Suppressor macrophage (primary cell): ENCODE results near the gene BRF1.
"Not testable (repeated sequence)": the region's sequence is repeated elsewhere in the genome, so short reads cannot be mapped to it uniquely, and the experiment has no call there.

Experiments used
- DNase-seq, 4 experiments: peaks; one replicate each; pipeline ENCODE4 v3.0.0-alpha.2; 2020 to 2022

The BRF1 gene

DNA sequence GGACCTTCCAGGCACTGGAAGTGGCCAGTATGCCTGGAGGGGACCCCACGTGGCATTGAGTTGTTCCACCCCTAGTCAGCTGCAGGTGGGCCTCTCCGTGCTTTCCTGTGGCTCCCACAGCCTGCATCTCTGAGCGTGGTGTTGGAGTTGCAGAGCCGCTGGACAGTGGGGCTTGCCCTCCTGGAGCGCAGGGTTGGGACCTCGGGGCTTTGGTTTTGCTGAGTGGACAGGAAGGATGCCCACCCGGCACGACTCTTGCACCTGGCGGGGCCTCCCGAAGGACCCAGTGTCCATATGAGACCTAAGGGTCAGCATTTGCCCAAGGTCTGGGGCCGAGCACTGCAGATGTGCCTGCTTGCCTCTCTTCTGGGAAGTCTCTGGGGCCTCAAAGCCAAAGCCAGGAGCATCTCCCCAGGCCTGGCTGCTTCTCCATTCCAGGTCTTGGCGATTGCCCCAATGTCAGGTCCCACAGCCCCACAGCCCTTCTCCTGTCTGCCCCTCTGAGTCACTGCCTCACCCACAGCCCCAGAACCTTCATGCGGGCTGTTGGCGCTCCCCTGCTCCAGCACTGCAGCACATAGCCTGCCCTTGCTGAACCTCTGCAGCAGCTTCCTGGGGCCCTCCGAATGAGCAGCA, 15.3 kb upstream of the BRF1 start:
- DNase-seq, result peak in 3 of 4 experiments; percentile 17 to 47 (median 30)

DNA sequence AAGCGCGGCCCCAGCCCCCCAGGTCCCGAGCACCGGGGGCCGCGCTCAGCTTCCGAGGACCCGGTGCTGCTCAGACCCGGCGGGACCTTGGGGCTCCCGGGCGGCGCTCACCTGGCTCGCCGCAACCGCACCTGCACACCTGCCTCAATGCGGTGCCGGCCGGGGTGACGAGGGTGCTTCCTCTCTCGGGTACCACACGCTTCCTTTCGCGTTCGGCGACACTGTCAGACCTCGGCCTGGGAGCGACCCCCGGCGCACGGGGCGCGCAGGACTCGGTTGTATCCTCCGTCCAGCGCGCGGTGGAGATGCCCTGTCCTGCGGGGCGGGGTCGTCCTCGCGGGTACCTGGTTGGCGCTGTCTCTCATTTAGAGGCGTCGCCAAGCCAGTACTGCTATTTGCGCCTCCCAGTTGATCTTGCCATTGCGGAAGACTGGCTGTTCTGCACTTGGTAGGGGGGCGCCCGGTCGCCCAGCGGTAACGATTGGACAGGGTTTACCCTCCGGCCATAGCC, 14.5 kb upstream of the BRF1 start:
- peak in 3 of 4 experiments; percentile 42 to 59 (median 47) for DNase-seq

DNA sequence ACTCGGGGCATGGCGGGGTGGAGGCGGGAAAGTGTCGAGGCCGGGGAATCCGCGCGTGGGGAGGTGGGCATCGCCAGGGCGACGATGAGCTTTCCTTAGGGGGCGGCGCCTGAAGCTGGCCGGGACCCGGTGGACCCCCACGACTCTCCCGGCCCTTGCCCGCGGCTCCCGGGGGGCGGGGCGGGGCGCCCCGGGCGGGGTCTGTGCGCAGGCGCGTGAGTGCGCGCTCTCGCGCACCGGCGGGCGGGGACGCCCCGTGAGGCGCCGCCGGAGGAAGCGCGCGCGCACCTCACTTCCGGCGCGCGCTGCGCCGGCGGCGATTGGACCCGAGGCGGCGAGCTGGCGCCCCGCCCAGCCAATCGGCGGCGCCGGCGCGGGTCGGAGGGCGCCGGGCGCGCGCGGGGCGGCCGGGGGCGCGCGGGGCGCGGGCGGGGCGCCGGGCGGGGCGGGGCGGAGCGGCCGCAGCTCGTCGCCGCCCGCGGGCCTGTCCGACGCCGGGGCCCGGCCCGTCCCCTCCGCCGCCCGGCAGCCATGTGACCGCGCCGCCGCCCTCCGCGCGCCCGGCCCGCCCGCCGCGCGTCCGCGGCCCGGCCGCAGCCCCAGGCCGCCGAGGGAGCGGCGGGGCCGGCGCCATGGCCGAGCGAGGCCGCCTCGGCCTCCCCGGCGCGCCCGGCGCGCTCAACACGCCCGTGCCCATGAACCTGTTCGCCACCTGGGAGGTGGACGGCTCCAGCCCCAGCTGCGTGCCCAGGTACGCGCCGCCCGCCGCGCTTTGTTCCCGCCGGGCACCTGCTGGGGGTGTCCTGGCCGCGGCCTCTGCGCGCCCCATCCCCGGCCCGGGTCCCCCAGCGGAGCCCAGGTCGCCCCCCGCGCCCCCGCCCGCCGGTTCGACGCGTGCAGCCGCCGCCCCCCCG, 13.7 kb upstream of the BRF1 start, which contains the start of gene PACS2:
Gene PACS2 (plus strand): TSS at position 462 of the 914 bp plus-strand sequence. CDS start 171 bp downstream, at position 633.
- DNase-seq, result peak; percentile 94 to 99 (median 96)

DNA sequence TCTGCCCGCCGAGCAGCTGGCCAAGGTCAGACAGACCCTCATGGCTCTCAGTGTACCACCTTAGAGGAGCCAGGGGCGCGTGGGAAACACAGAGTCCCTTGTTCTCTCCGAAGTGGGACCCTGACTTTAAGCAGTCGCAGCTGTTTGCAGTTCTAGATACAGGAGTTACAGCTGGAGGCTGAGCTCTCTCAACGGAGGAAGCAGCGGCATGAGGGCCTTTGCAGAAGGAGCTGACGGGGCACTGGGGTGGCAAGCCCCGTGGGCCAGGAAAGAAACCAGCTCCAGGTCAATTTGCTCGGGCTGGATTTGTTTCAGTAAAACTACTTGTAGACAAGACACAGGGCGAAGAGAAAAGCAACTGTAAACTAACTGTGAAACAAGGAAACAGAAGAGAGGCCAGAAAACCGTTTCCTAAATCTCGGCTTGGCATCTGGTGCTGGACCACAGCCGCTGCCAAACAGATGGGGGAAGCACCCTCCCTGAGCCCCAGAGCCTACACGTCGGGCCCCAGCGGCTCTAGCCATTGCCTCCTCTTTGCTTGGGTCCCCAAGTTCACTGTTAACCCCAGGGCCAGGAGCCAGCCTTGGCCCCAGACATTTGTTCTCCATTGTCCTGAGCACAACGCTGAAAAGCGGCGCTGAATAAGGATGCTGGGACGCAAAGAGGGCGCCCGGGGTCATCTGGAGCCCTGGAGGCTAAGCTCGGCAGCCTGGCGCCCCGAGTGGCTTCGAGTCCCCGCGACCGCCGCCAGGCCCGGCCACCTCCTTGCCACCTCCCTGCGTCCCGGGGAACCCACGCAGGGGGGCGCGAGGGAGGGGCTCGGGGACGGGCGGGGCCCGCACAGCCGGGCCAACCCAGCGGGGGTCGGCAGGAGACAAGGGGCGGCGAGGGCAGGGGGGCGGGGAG, 12.8 kb upstream of the BRF1 start:
- DNase-seq, result peak; percentile 40 to 59 (median 48)

DNA sequence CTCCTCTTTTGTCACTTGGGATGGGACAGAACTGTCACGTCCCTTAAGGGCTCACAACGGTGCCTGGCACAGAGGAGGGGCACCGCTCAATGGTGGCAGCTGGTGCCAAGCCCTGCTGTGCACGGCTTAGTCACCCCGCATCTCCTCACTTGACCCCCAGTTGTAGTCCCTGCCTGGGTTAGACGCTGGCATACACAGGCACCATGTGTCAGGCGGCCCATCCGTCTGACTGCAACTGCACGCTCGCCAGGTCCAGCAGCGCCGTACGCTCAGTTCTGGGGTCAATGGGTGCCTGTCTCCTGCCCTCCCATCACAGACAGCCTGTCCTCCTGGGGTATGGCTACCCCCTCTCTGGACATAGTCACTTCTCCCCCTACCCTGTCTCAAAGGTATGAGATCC, 12.2 kb upstream of the BRF1 start:
- no peak for DNase-seq

DNA sequence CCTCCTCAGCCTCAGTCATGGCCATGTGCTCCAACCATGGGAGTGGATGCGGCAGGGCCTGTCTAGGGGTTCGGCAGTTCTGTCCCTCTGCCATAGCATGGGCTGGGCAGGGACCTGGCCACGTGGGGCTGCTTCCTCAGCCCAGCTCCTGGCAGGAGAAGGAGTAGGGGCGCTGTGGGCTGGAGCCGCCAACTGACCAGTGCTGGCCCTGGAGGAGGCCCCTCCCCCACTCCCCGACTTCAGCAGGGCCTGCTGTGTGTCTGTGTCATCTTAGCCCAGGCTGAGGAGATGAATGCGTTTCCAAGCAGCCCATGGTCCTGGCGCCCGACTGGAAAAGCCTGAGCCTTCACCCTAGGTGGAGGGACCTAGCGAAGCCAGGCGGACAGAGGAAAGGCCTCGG, 11.0 kb upstream of the BRF1 start:
- no peak for DNase-seq

DNA sequence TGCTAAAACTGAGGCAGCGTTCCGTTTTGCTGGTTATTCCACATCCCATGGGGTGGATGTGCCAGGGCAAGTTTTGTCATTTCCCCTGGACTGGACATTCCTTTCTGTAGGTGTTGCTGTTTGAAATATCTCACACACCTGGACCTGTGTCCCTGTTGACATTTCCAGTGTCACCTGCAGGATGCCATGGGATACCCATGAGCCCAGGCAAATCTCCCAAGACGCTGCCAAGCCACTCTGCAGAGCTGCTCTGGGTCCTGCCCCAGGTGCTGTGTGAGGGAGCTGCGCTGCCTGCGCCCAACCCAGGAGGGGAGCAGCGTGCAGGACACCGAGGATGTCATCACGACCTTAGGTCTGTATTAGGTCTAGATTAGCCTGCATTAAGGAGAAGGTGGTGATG, 8.6 kb upstream of the BRF1 start:
- no peak for DNase-seq

DNA sequence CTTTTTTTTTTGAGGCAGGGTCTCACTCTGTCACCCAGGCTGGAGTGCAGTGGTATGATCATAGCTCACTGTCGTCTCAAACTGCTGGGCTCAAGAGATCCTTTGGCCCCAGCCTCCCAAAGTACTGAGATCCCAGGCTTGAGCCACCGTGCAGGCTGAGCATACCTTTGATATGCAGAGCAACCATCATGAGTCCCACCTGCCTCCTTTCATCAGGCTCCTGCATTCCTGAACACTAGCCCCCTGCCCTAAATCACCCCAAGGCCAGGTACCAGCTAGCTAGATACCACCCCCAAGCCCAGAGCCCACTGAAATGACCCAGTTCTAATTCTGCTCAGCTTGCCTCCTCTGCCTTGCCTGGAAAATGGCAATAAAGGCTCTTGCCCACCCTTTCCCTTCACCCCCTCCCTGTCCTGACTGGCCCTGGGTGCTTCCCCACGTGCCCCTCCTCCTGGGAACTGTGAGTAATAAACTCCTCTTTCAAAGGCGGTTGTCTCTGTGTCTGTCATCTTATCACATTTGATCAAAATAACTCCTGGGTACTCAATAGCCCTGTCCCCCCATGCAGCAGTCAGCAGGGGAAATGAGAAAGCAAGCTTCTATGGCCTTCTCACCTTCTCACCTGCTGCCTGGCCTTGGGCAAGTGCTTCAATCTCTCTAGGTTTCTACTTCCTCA, 6.4 kb upstream of the BRF1 start:
- no peak for DNase-seq

DNA sequence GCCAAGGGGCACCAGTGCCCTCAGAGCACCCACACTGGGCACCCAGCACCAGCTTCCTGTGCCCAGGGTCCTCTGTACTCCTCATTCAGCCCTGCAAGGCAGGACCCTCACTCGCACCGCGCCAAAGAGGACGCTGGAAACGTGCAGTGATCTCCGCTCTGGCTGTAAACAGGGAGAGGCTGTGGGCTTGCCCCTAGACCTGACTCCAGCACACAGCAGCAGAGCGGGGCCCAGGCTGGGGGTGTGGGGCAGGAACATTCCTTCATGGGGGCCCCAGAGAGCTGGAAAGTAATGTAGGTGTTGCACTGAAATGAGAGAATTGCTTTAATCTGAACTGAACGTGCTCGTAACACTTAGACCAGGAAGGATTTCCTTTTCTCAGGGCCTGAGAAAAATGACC, 5.0 kb upstream of the BRF1 start:
- no peak for DNase-seq

DNA sequence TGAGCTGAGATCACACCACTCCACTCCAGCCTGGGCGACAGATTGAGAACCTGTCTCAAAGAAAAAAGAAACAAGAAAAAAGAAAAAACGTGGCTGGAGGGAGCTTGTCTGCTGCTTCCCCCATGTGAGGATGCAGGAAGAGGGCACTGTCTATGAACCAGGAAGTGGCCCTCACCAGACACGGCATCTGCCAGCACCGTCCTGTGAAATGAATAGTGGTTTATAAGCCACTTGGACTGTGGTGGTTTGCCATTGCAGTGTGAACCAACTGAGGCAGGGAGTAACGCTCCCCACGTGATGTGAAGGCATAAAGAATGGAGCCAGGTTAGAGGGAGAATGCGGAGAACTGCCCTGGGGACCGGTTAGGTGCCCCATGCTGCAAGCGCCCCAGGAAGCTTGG, 4.5 kb upstream of the BRF1 start:
- DNase-seq, result peak; percentile 33 to 58 (median 48)

DNA sequence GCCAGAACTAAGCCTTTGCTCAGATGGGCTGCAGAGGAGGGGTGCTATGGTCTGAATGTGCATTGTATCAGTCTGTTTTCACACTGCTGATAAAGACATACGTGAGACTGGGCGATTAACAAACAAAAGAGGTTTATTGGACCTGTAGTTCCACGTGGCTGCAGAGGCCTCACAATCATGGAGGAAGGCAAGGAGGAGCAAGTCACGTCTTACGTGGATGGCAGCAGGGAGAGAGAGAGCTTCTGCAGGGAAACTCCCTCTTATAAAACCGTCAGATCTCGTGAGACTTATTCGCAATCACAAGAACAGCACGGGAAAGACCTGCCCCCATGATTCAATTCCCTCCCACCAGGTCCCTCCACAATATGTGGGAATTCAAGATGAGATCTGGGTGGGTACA, 3.8 kb upstream of the BRF1 start:
- no peak for DNase-seq

DNA sequence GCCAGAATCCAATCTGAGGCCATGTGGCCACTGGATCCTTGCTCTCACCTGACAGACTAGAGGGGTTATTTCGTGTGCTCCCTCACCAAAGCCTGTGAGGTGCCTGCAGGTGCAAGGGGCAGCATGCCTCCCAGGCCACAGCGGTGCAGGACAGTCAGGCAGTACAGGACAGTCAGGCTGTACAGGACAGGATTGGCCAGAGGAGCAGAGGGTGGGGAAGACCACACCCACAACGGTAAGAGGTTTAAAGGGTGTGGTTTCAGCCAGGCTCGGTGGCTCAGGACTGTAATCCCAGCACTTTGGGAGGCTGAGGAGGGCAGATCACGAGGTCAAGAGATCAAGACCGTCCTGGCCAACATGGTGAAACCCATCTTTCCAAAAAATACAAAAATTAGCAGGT, 3.1 kb upstream of the BRF1 start:
- no peak for DNase-seq

DNA sequence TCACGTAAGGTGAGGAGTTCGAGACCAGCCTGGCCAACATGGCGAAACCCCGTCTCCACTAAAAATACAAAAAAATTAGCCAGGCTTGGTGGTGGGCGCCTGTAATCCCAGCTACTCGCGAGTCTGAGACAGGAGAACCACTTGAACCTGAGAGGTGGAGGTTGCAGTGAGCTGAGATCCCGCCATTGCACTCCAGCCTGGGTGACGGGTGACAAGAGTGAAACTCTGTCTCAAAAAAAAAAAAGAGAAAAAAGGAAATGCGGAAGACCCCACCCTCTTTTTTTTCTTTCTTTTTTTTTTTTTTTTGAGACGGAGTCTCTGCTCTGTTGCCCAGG, 1.1 kb upstream of the BRF1 start:
- DNase-seq, result not testable (repeated sequence)

DNA sequence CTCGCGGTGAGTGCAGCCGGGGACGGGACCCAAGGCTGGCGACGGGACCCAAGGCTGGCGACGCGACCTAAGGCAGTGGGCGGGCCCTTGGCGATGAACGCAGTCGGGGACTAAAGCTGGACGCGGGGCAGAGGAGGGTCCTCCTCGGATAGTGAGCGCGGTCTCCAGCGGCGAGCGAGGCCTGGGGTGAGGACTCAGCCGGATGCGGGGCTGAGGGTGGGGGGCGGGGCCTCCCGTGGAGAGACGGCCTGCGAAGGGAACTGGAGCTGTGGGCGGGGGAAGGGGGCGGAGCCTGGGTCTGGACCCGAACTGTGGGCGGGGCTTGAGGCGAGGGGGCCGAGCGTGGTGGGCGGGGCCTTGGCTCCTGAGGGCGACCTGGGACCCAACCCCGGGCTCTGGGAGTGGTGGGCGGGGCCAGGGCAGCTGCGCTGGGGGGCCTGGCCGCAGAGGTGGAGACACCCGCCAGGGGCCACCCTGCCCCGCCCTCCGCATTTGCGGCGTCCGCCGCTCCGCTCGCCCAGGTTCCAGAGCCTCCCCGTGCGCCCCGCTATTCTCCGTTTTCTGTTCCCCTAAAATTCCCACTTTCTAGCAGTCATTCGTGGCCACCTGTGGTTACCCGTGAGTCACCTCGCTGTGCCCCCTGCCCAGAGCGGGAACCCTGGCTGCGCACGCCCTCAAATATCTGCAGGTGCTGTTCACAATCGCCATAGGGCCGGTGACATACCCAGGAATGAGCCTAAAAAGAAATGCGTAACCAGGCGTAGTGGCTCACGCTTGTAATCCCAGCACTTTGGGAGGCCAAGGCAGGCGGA, 508 bp upstream of the BRF1 start:
- peak; percentile 96 to 99 (median 98) for DNase-seq

DNA sequence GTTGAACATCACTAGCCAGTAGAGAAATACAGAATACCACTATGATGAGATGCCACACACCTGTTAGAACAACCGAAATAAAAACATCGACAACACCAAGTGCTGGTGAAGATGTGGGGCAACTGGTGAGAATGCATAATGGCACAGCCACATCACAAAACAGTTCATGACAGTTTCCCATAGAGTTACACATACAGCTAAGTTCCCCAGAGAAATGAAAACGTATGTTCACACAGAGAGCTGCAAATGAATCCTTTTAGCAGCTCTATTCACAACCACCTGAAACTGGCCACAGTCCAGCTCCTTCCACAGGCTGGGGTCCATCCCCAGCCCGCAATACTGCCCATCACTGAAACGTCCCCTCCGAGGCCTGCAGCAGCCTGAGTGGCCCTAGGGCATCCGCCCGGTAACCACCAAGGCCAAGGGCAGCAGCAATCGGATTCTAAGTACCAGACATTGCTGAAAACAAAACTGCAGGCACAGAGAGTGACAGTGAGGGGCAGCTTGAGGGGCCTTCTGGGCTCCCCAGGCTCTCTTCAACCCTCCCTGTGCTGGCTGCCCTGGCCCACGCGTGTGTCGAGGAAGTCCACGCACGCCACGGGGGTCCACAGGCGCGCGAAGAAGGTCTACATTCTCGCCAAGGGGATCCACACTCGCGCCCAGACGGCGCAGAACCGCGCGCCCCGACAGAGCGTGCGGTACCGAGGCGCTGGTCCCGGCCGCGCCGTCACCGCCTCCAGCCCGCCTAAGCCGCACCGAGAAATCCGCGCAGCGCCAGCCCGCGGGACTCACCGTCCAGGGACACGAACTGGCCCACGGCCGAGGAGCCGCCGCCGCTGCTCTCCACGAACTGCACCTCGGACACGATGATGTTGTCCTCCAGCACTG, 903 bp downstream of the BRF1 start:
- DNase-seq, result peak in 1 of 4 experiments; percentile 38

DNA sequence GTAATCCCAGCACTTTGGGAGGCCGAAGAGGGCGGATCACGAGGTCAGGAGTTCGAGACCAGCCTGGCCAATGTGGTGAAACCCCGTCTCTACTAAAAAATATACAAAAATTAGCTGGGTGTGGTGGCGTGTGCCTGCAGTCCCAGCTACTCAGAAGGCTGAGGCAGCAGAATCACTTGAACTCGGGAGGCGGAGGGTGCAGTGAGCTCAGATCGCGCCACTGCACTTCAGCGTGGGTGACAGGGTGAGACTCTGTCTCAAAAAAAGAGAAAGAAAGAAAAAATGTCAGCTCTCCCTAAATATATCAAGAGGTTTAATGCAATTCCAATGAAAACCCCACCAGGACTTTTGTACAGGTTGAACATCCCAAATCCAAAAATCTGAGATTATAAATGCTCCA, 3.5 kb downstream of the BRF1 start:
- DNase-seq, result not testable (repeated sequence)

DNA sequence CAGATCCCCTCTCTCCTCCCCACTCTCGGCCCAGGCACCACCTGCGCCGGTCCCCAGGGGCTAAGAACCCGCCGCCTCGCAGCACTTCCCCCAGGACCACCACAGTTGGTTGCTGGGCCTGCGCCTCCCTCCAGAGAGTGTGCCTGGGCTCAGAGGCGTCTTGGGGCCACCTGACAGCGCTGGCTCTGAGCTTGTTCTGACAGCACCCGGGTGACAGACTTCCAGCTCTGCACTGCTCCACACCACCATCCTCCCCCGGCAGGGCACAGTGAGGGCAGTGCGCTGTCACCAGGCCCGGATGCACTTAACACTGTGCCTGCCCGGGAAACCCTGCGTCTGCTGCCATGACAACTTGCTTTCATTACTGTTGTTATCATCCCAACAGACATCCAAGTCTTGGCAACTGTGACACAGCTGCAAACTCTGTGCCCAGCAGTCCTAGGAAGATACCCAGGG, 6.6 kb downstream of the BRF1 start:
- DNase-seq, result peak in 3 of 4 experiments; percentile 24 to 47 (median 38)

DNA sequence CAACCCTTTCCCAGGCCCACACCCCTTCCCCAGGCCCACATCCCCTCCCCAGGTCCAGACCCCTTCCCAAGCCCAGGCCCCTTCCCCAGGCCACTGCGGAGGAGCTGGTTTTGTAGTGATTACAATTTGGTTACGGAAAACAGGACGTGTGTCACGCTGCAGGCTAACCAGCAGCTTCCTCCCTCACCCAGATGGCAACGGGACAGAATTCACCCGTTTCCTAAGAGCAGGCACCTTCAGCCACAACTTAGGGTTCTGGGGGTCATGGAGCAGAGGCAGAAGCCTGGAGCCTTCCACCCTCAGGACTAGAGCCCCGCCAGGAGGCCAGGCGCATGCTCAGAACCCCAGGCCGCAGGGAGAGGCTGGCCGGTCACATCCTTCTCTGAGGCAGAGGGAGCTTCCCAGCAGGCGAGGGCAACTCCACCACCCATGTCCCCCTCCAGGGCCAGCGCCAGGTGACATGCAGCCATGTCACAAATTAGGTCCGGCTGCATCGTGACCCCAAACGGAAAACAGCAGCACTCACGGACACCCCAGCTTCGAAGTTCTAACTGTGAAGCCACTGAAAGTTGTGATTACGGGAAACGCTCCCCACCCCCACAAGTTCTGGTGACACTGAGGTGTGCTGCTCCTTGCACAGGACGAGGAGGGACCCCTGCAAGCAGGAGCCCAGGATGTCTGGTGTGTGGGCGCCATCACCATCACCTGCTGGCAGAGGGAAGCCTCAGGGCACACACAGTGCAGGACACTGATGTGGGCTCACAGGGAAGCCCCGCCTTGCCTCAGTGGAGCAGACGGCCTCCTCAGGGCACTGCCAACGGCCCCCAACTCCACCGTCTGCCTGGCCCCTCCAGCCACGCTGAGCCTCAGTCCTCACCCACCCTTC, 7.7 kb downstream of the BRF1 start:
- DNase-seq, result peak; percentile 40 to 52 (median 44)
